ENCODE data around the gene DESI2.

DESI2 gene

DNA sequence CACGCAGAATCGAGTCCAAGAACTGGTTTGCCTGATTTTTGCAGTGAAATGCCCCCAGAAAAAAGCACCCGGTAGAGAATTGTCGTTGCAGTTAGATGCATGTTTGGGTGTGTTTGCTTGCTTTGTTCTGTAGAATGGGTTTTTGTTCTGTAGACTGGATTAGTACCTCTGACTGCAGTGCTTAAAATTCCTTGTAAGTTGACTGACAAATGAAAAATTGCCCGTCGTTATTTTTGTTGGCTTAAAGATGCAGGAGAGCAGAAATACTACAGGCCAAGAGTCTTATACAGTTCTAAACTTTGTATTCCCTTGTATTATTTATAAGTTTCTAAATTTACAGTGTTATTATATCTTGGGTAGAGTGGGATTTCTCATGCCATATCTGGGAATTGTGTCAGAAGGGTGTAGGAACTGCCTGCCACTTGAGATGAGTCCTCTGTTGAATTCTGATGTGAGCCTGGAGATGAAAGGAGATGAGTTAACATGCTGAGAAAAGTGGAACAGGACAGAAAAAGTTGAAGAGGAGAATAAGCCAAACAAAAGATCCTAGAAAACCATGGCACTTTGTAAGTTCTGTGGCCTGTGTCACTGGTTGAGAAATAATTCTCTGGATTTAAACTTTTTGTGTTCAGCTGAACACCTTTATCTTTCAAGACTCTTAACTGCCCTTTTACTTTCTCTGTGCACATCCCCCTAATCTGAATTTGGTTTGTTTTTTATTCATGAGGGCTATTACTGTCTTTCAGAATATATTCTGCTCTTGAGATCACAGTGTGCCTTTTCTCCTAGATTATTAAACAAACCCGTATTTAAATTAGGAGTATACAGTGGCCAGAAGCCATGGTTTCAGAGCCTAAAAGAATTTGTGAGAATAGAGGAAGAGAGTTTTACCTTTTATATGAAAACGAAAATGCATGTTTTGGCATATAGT lies 1.4 kb downstream of the DESI2 start (continued):
- TF ChIP-seq HIC1 (tag by site-specific recombination; IDR thresholded peaks at IDR 0.05): no peak
- no peak; the same call in 1 of the 2 replicates for TF ChIP-seq KLF10 (tag by site-specific recombination; IDR thresholded peaks at IDR 0.05)
- TF ChIP-seq, protein P1, sequence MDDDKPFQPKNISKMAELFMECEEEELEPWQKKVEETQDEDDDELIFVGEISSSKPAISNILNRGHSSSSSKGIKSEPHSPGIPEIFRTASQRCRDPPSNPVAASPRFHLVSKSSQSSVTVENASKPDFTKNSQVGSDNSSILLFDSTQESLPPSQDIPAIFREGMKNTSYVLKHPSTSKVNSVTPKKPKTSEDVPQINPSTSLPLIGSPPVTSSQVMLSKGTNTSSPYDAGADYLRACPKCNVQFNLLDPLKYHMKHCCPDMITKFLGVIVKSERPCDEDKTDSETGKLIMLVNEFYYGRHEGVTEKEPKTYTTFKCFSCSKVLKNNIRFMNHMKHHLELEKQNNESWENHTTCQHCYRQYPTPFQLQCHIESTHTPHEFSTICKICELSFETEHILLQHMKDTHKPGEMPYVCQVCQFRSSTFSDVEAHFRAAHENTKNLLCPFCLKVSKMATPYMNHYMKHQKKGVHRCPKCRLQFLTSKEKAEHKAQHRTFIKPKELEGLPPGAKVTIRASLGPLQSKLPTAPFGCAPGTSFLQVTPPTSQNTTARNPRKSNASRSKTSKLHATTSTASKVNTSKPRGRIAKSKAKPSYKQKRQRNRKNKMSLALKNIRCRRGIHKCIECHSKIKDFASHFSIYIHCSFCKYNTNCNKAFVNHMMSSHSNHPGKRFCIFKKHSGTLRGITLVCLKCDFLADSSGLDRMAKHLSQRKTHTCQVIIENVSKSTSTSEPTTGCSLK (tag by site-specific recombination; IDR thresholded peaks at IDR 0.05): no peak

GRCh38 chr1:244655186-244655585 lies 2.3 kb downstream of the DESI2 start:
- H3K9me3 ChIP-seq (ENCODE audit: control insufficient read depth, insufficient read depth, low read depth, low read length): no peaks in the 10 kb centered on the region
- peak overlapping the region; percentile 60; the same call in 1 of the 2 replicates for H3K4me3 ChIP-seq (ENCODE audit: low read depth, low read length)
- POLR2A ChIA-PET: interaction anchor here (1.2 kb wide), 1 partner anchor 104 kb away, joined by 4 read pairs; no protein-coding TSS in a partner anchor
- H3K4me1 ChIP-seq (ENCODE audit: control insufficient read depth, insufficient read depth, low read length): peaks cover 11% of the 10 kb centered on the region; the same call in 1 of the 2 replicates
- H3K27ac ChIP-seq (ENCODE audit: extremely low read depth, low read depth, low read length): no peak overlapping the region
- TF ChIP-seq, protein P2, sequence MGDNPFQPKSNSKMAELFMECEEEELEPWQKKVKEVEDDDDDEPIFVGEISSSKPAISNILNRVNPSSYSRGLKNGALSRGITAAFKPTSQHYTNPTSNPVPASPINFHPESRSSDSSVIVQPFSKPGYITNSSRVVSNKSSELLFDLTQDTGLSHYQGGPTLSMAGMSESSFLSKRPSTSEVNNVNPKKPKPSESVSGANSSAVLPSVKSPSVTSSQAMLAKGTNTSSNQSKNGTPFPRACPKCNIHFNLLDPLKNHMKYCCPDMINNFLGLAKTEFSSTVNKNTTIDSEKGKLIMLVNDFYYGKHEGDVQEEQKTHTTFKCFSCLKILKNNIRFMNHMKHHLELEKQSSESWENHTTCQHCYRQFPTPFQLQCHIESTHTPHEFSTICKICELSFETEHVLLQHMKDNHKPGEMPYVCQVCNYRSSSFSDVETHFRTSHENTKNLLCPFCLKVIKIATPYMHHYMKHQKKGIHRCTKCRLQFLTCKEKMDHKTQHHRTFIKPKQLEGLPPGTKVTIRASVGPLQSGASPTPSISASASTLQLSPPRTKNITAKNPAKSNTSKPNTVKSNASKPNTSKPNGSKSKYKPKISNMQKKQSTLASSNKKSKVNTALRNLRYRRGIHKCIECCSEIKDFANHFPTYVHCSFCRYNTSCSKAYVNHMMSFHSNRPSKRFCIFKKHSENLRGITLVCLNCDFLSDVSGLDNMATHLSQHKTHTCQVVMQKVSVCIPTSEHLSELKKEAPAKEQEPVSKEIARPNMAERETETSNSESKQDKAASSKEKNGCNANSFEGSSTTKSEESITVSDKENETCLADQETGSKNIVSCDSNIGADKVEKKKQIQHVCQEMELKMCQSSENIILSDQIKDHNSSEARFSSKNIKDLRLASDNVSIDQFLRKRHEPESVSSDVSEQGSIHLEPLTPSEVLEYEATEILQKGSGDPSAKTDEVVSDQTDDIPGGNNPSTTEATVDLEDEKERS (tag by site-specific recombination; IDR thresholded peaks at IDR 0.05): no peak
- TF ChIP-seq ZNF660 (tag by site-specific recombination; IDR thresholded peaks at IDR 0.05): peak; percentile 99
- H3K36me3 ChIP-seq (ENCODE audit: control insufficient read depth in 2 of 2, insufficient read depth in 1 of 2, low read length in 2 of 2): peaks cover 3 to 22% of the 10 kb centered on the region in 2 experiments; a peak in 2 of 3 replicates
- CTCF ChIA-PET: interaction anchor here (1.0 to 1.2 kb wide), 2 partner anchors 10 to 141 kb away, joined by 3 read pairs; no protein-coding TSS in a partner anchor

GRCh38 chr1:244657421-244657820 lies 4.5 kb downstream of the DESI2 start:
- POLR2A ChIA-PET: no interaction called here
- Histone ChIP-seq H3K4me3 (ENCODE audit: low read depth, low read length) (no peak overlapping the region), H3K27ac (ENCODE audit: extremely low read depth, low read depth, low read length) (no peak overlapping the region), H3K36me3 (ENCODE audit: control insufficient read depth in 2 of 2, insufficient read depth in 1 of 2, low read length in 2 of 2) (peaks cover 9 to 22% of the 10 kb centered on the region in 2 experiments; a peak in 2 of 3 replicates), H3K4me1 (ENCODE audit: control insufficient read depth, insufficient read depth, low read length) (peaks cover 14% of the 10 kb centered on the region; the same call in 1 of the 2 replicates), H3K9me3 (ENCODE audit: control insufficient read depth, insufficient read depth, low read depth, low read length) (no peaks in the 10 kb centered on the region)
- TF ChIP-seq ZBTB17 (tag by site-specific recombination; IDR thresholded peaks at IDR 0.05) (no peak), ZBTB7A (tag by site-specific recombination; IDR thresholded peaks at IDR 0.05; ENCODE audit: low read depth) (no peak)
- CTCF ChIA-PET: interaction anchor here (0.7 to 3.0 kb wide), 3 partner anchors 14 to 140 kb away, joined by 3 to 13 read pairs (median 3); no protein-coding TSS in a partner anchor

GRCh38 chr1:244659694-244660093 lies 6.8 kb downstream of the DESI2 start:
- no peak for TF ChIP-seq SETDB1 (IDR thresholded peaks at IDR 0.05; ENCODE audit: insufficient read length, low read length)
- TF ChIP-seq MYNN (tag by site-specific recombination; IDR thresholded peaks at IDR 0.05; ENCODE audit: borderline replicate concordance): no peak
- TF ChIP-seq, protein P3, sequence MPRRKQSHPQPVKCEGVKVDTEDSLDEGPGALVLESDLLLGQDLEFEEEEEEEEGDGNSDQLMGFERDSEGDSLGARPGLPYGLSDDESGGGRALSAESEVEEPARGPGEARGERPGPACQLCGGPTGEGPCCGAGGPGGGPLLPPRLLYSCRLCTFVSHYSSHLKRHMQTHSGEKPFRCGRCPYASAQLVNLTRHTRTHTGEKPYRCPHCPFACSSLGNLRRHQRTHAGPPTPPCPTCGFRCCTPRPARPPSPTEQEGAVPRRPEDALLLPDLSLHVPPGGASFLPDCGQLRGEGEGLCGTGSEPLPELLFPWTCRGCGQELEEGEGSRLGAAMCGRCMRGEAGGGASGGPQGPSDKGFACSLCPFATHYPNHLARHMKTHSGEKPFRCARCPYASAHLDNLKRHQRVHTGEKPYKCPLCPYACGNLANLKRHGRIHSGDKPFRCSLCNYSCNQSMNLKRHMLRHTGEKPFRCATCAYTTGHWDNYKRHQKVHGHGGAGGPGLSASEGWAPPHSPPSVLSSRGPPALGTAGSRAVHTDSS (tag by site-specific recombination; IDR thresholded peaks at IDR 0.05): 0 out of 2 replicates have a peak, but pooled peaks have one; percentile 14
- ChIA-PET CTCF (interaction anchor here (3.0 kb wide), 1 partner anchor 138 kb away, joined by 13 read pairs; no protein-coding TSS in a partner anchor), POLR2A (no interaction called here)
- H3K27ac ChIP-seq (ENCODE audit: extremely low read depth, low read depth, low read length): no peak overlapping the region
- no peaks in the 10 kb centered on the region for H3K9me3 ChIP-seq (ENCODE audit: control insufficient read depth, insufficient read depth, low read depth, low read length)
- peaks cover 9 to 22% of the 10 kb centered on the region in 2 experiments; a peak in 2 of 3 replicates for H3K36me3 ChIP-seq (ENCODE audit: control insufficient read depth in 2 of 2, insufficient read depth in 1 of 2, low read length in 2 of 2)
- peaks cover 22% of the 10 kb centered on the region; the same call in 1 of the 2 replicates for H3K4me1 ChIP-seq (ENCODE audit: control insufficient read depth, insufficient read depth, low read length)
- H3K4me3 ChIP-seq (ENCODE audit: low read depth, low read length): no peak overlapping the region

All from HEK293 (cell line).